ENCODE results near the gene TNIP3. TPM values are rescaled to one million over a fixed set of nuclear protein-coding genes. Genes with fewer than 3 reads are reported as not detected.

TNIP3 gene
- total RNA-seq, 1 donor from 2014 or later: not detected

- H2AFZ ChIP-seq (replicated peaks): no peak overlapping the region
- H3K4me1 ChIP-seq: peaks cover 5% of the 10 kb centered on the region
- no peaks in the 10 kb centered on the region for H3K9me3 ChIP-seq (ENCODE audit: low read depth)
- no peaks in the 10 kb centered on the region for H3K27me3 Mint-ChIP-seq (ENCODE audit: insufficient read depth, low read depth)
- no peaks in the 10 kb centered on the region for H4K20me1 ChIP-seq (ENCODE audit: low read depth)
- no peak overlapping the region for H3K4me3 Mint-ChIP-seq
- no peak overlapping the region for H3K4me2 ChIP-seq
- no peaks in the 10 kb centered on the region for H3K27me3 ChIP-seq
- H3K36me3 ChIP-seq: no peaks in the 10 kb centered on the region
- TF ChIP-seq EZH2 (IDR thresholded peaks at IDR 0.05) (no peak), EZH2phosphoT487 (IDR thresholded peaks at IDR 0.05) (no peak), CTCF (IDR thresholded peaks at IDR 0.05) (no peak)
- no peak overlapping the region for H3K27ac ChIP-seq
- H3K9me3 Mint-ChIP-seq: peaks cover 2% of the 10 kb centered on the region
- H3F3A ChIP-seq (ENCODE audit: low read depth): no peaks in the 10 kb centered on the region
- H3K9ac ChIP-seq: no peak overlapping the region
- DNase-seq (ENCODE audit: low spot score): no peak
- no peaks in the 10 kb centered on the region for H3K4me1 Mint-ChIP-seq
- H3K27ac Mint-ChIP-seq: no peak overlapping the region
- H3K79me2 ChIP-seq (ENCODE audit: low read depth): no peaks in the 10 kb centered on the region
- no peak overlapping the region for H3K4me3 ChIP-seq
- H3K36me3 Mint-ChIP-seq: no peaks in the 10 kb centered on the region
These were observed 63.9 kb downstream of the TNIP3 start for GRCh38 chr4:121100093-121100775.

GRCh38 chr4:121098266-121098665 lies 65.9 kb downstream of the TNIP3 start:
- H3K79me2 ChIP-seq (ENCODE audit: low read depth): no peaks in the 10 kb centered on the region
- Mint-ChIP-seq H3K4me3 (no peak overlapping the region), H3K27ac (no peak overlapping the region)

GRCh38 chr4:121096629-121097028 lies 67.5 kb downstream of the TNIP3 start:
- peak; percentile 18 for DNase-seq (ENCODE audit: low spot score)
- Mint-ChIP-seq H3K4me3 (no peak overlapping the region), H3K4me1 (no peaks in the 10 kb centered on the region), H3K9me3 (peaks cover 2% of the 10 kb centered on the region), H3K27me3 (ENCODE audit: insufficient read depth, low read depth) (no peaks in the 10 kb centered on the region), H3K27ac (no peak overlapping the region), H3K36me3 (no peaks in the 10 kb centered on the region)
- Histone ChIP-seq H3F3A (ENCODE audit: low read depth) (no peaks in the 10 kb centered on the region), H4K20me1 (ENCODE audit: low read depth) (no peaks in the 10 kb centered on the region), H3K27me3 (no peaks in the 10 kb centered on the region), H3K4me1 (peaks cover 5% of the 10 kb centered on the region), H3K9ac (no peak overlapping the region), H3K4me3 (no peak overlapping the region), H2AFZ (replicated peaks) (no peak overlapping the region), H3K4me2 (no peak overlapping the region), H3K9me3 (ENCODE audit: low read depth) (no peaks in the 10 kb centered on the region), H3K36me3 (no peaks in the 10 kb centered on the region), H3K27ac (no peak overlapping the region), H3K79me2 (ENCODE audit: low read depth) (no peaks in the 10 kb centered on the region)
- TF ChIP-seq EZH2phosphoT487 (IDR thresholded peaks at IDR 0.05): no peak
- peak; percentile 76 for TF ChIP-seq CTCF (IDR thresholded peaks at IDR 0.05)

More at GRCh38 chr4:121098266-121098665, 65.9 kb downstream of the TNIP3 start:
- H3K9me3 Mint-ChIP-seq: peaks cover 2% of the 10 kb centered on the region
- no peaks in the 10 kb centered on the region for H3F3A ChIP-seq (ENCODE audit: low read depth)
- no peak overlapping the region for H3K4me2 ChIP-seq
- peaks cover 5% of the 10 kb centered on the region for H3K4me1 ChIP-seq
- H4K20me1 ChIP-seq (ENCODE audit: low read depth): no peaks in the 10 kb centered on the region
- no peaks in the 10 kb centered on the region for H3K27me3 Mint-ChIP-seq (ENCODE audit: insufficient read depth, low read depth)
- H2AFZ ChIP-seq (replicated peaks): no peak overlapping the region
- no peaks in the 10 kb centered on the region for H3K36me3 ChIP-seq
- TF ChIP-seq CTCF (IDR thresholded peaks at IDR 0.05): no peak
- TF ChIP-seq EZH2phosphoT487 (IDR thresholded peaks at IDR 0.05): no peak
- TF ChIP-seq EZH2 (IDR thresholded peaks at IDR 0.05): no peak
- no peaks in the 10 kb centered on the region for H3K27me3 ChIP-seq
- H3K4me1 Mint-ChIP-seq: no peaks in the 10 kb centered on the region
- H3K9ac ChIP-seq: no peak overlapping the region
- no peak for DNase-seq (ENCODE audit: low spot score)
- H3K36me3 Mint-ChIP-seq: no peaks in the 10 kb centered on the region
- H3K9me3 ChIP-seq (ENCODE audit: low read depth): no peaks in the 10 kb centered on the region
- H3K27ac ChIP-seq: no peak overlapping the region
- no peak overlapping the region for H3K4me3 ChIP-seq
